Vagina (tissue), 2 donors: ENCODE measurements around the gene PTPRG. TPM values are rescaled to one million over a fixed set of nuclear protein-coding genes. Genes with fewer than 3 reads are reported as not detected.

ENCODE experiments used
- DNase-seq, 2 donors: peaks; one replicate each; pipeline ENCODE4 v3.0.0-alpha.2; 2017; ENCODE audit errors: extremely low spot score in 2 of 2
- H3K27ac ChIP-seq: fragments of 200-600 bp; sonication (generic); one replicate; pipeline ENCODE4 v1.5.1; 2019
- H3K27me3 ChIP-seq: fragments of 200-600 bp; sonication (generic); one replicate; pipeline ENCODE4 v1.5.1; 2019
- H3K36me3 ChIP-seq, 2 donors: fragments of 200-600 bp; sonication (generic); one replicate each; pipeline ENCODE4 v1.5.1; 2017 to 2019
- H3K4me1 ChIP-seq: fragments of 200-600 bp; sonication (generic); one replicate; pipeline ENCODE4 v1.5.1; 2019
- H3K4me3 ChIP-seq, 2 donors: fragments of 200-600 bp; sonication (generic); 1 replicate in 1 of 2; 2 replicates in 1 of 2; pipeline ENCODE4 v1.5.1; 2016 to 2019
- H3K9me3 ChIP-seq: fragments of 200-600 bp; sonication (generic); one replicate; pipeline ENCODE4 v1.5.1; 2019
- CTCF ChIP-seq, 3 experiments: fragments of 450-650 bp in 2 of 3; fragments of 200-600 bp in 1 of 3; sonication (generic) in 1 of 3; IDR thresholded peaks; one replicate each; pipeline ENCODE4 v1.5.1; 2017 to 2019; ENCODE audit warnings: antibody characterized with exemption in 3 of 3, mild to moderate bottlenecking in 2 of 3, moderate library complexity in 2 of 3
- POLR2A ChIP-seq, 2 donors: fragments of 450-650 bp; IDR thresholded peaks; one replicate each; pipeline ENCODE4 v1.6.1; 2017; ENCODE audit warnings: antibody characterized with exemption in 2 of 2, mild to moderate bottlenecking in 2 of 2, moderate library complexity in 2 of 2
- POLR2AphosphoS5 ChIP-seq, 2 donors: sonication (generic); formaldehyde crosslinking; IDR thresholded peaks; one replicate each; pipeline ENCODE4 v1.9.0; 2017; ENCODE audit warnings: antibody characterized with exemption in 2 of 2, mild to moderate bottlenecking in 2 of 2, low read depth in 1 of 2; ENCODE audit not compliant: insufficient read depth in 1 of 2
- intact Hi-C: fragments of 100-400 bp; cut with DNase I; formaldehyde crosslinking; loops from one replicate; pipeline ENCODE4 v1.15.1; 2023
- total RNA-seq: library from RNA; depleted of rRNA; stranded (reverse); fragments of >200 nt; gene quantifications from one replicate; pipeline ENCODE4 v1.2.3, GENCODE V29; 2016

The PTPRG gene
- total RNA-seq, 1 donor from 2014 or later = 47.6 TPM

GRCh38 chr3:61947456-61947855, 386.1 kb downstream of the PTPRG start:
- Histone ChIP-seq H3K27me3 (no peaks in the 10 kb centered on the region), H3K4me3 (no peak overlapping the region), H3K4me1 (no peaks in the 10 kb centered on the region), H3K9me3 (no peaks in the 10 kb centered on the region), H3K36me3 (no peaks in the 10 kb centered on the region), H3K27ac (no peak overlapping the region)
- intact Hi-C loops = no loop called here
- no peak for TF ChIP-seq CTCF (IDR thresholded peaks at IDR 0.05)
- TF ChIP-seq POLR2A (IDR thresholded peaks at IDR 0.05) = no peak
- TF ChIP-seq POLR2AphosphoS5 (IDR thresholded peaks at IDR 0.05; ENCODE audit: insufficient read depth in 1 of 2, low read depth in 1 of 2) = no peak
- no peak for DNase-seq

- Histone ChIP-seq H3K27me3 (no peaks in the 10 kb centered on the region), H3K9me3 (no peaks in the 10 kb centered on the region), H3K4me3 (no peak overlapping the region), H3K36me3 (no peaks in the 10 kb centered on the region), H3K27ac (no peak overlapping the region), H3K4me1 (no peaks in the 10 kb centered on the region)
- no peak for TF ChIP-seq POLR2A (IDR thresholded peaks at IDR 0.05)
- no peak for TF ChIP-seq CTCF (IDR thresholded peaks at IDR 0.05)
- TF ChIP-seq POLR2AphosphoS5 (IDR thresholded peaks at IDR 0.05; ENCODE audit: insufficient read depth in 1 of 2, low read depth in 1 of 2) = no peak
- no peak for DNase-seq
- intact Hi-C loops = no loop called here
These were observed 387.4 kb downstream of the PTPRG start for GRCh38 chr3:61948699-61949305.

DNA sequence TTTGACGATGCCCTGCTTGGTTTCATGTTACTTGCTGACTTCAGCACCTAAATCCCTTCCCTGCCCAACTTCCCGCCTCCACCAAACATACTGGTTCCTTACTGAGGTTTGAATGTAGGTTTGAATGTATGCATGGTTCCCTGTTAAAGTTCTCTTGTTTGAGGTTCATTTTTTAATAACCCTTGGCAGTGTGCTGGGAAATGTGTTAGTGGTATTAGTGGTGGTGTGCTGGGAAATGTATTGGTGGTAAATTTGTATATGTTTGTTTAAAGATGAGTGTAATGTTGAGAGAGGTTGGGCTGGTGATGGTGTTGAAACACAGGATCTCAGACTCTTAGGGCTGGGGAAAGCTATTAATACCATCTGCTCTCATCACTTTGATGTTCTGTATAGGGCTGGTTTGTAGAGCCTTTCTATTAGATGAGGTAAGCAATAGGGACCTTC, 392.7 kb downstream of the PTPRG start:
- H3K27me3 ChIP-seq = no peaks in the 10 kb centered on the region
- H3K4me1 ChIP-seq = no peaks in the 10 kb centered on the region
- no peak overlapping the region for H3K27ac ChIP-seq
- no peaks in the 10 kb centered on the region for H3K36me3 ChIP-seq
- DNase-seq = no peak
- H3K4me3 ChIP-seq = no peak overlapping the region
- intact Hi-C loops = no loop called here
- H3K9me3 ChIP-seq = no peaks in the 10 kb centered on the region
- TF ChIP-seq POLR2AphosphoS5 (IDR thresholded peaks at IDR 0.05; ENCODE audit: insufficient read depth in 1 of 2, low read depth in 1 of 2) (no peak), CTCF (IDR thresholded peaks at IDR 0.05) (no peak), POLR2A (IDR thresholded peaks at IDR 0.05) (no peak)

DNA sequence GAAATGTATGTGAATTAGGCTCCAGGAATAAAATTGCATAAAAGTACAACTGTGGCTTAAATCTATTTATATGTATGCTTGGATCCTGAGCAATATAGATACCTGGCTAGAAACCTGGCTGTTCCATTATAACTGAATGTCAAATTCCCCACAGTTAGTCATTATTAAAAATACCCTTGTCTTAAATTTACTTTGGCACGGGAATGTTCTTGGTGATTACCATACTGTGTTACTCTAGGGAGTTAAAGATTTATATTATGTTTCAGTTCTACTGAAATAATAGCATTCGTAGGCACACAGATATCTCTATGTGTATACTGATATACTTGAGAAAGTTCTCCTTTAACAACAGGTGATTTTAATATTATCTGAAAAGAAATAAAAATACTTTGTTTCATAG, 394.1 kb downstream of the PTPRG start:
- Histone ChIP-seq H3K9me3 (no peaks in the 10 kb centered on the region), H3K36me3 (no peaks in the 10 kb centered on the region), H3K4me1 (no peaks in the 10 kb centered on the region), H3K27me3 (no peaks in the 10 kb centered on the region), H3K27ac (no peak overlapping the region), H3K4me3 (no peak overlapping the region)
- intact Hi-C loops = no loop called here
- DNase-seq = no peak
- TF ChIP-seq POLR2AphosphoS5 (IDR thresholded peaks at IDR 0.05; ENCODE audit: insufficient read depth in 1 of 2, low read depth in 1 of 2) (no peak), POLR2A (IDR thresholded peaks at IDR 0.05) (no peak), CTCF (IDR thresholded peaks at IDR 0.05) (no peak)

DNA sequence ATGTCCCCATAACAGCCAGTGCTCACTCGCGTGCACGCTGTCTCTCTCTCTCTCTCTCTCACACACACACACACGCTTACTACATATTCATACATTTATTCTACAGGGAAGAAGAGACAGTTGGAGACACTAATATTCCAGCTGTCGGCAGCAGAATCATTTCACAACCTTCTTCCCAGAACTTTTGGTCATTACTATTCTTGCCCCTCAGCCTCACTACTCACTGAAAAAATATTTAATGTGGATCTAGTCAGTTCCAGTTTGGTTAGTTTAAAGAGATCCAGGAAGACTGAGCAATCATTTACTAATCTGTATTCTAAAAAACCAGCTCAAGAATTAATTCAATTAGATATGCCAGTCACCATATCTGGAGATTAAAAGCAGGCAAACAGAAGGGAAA, 394.9 kb downstream of the PTPRG start:
- Histone ChIP-seq H3K9me3 (no peaks in the 10 kb centered on the region), H3K4me1 (no peaks in the 10 kb centered on the region), H3K4me3 (no peak overlapping the region), H3K27ac (peak overlapping the region; percentile 24), H3K36me3 (no peaks in the 10 kb centered on the region), H3K27me3 (no peaks in the 10 kb centered on the region)
- intact Hi-C loops = no loop called here
- TF ChIP-seq CTCF (IDR thresholded peaks at IDR 0.05) = no peak
- TF ChIP-seq POLR2AphosphoS5 (IDR thresholded peaks at IDR 0.05; ENCODE audit: insufficient read depth in 1 of 2, low read depth in 1 of 2) = peak in 1 of 2 donors; percentile 13
- no peak for DNase-seq
